Stimulated activated CD8-positive, alpha-beta memory T cell treated with anti-CD3 and anti-CD28 coated beads, Interleukin-4, amount 100 ng/mL, for 48 hours (primary cell): ENCODE results near the gene UBP1.
"Not testable (repeated sequence)": the region's sequence is repeated elsewhere in the genome, so short reads cannot be mapped to it uniquely, and the experiment has no call there.

Experiments
- DNase-seq: peaks from one replicate; pipeline ENCODE4 v3.0.0-alpha.2; 2020

UBP1 gene, protein sequence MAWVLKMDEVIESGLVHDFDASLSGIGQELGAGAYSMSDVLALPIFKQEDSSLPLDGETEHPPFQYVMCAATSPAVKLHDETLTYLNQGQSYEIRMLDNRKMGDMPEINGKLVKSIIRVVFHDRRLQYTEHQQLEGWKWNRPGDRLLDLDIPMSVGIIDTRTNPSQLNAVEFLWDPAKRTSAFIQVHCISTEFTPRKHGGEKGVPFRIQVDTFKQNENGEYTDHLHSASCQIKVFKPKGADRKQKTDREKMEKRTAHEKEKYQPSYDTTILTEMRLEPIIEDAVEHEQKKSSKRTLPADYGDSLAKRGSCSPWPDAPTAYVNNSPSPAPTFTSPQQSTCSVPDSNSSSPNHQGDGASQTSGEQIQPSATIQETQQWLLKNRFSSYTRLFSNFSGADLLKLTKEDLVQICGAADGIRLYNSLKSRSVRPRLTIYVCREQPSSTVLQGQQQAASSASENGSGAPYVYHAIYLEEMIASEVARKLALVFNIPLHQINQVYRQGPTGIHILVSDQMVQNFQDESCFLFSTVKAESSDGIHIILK

DNA sequence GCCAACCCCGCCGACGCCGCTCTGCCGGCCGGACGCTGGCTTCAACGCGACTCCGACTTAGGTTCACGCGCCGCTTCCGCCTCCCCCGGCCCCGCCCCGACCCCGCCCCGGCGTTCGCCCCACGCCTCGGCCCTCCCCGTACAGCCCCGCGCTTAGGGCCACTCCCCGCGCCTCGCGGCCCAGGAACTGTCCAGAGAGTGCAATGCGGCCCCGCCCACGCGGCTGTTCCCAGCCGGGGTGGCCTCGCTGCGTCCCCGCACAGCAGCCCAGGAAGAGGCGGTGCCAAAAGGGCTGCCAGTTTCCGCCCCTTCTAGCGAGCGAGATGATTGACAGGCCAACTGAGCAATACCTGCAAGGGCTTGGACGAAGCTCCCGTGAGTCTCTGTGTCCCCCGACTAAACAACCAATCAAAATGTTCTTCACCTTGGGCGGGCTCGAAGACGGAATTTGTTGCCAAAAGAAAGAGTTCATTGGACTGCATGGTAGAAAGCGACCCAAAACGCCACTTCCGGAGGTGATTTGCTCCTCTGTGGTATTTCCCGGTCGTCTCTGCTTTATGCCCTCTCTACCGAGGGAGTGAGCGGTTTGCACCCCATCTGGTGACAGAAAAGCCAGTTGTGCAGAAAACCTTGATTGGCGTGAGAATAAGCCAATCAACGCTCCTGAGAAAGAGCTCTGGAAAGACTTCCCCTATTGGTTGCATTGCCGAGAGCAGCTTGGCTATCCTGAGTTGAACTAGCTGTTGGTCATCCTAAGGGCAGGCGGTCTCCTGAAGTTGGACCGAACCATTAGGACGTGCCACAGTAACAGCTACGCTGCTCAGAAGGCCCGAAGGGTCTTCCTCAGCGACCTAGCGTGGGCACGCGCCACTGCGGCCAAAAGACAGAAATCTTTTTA, at the start of gene UBP1:
UBP1 (minus strand) TSS at position 78 of the 897 bp plus-strand sequence. CDS start 557 bp downstream, outside the sequence.
- DNase-seq = peak; percentile 98

DNA sequence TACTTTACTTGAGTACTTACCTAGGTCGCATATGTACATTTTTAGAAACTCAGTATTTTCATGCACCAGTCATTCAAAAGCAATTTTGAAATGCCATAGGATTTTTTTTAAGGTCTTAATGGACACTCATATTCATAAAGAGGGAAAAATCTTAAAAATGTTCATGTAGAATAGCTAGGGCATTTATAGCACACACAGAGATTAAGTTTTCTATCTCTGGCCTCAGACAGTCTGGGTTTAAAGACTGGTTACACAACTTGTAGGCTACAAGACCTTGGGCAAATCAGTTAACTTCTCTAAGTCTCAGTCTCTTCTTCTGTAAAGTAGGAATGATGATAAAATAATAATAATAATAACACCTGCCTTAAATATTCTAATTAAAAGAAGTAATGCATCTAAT, 48.5 kb upstream of the UBP1 start:
- no peak for DNase-seq

DNA sequence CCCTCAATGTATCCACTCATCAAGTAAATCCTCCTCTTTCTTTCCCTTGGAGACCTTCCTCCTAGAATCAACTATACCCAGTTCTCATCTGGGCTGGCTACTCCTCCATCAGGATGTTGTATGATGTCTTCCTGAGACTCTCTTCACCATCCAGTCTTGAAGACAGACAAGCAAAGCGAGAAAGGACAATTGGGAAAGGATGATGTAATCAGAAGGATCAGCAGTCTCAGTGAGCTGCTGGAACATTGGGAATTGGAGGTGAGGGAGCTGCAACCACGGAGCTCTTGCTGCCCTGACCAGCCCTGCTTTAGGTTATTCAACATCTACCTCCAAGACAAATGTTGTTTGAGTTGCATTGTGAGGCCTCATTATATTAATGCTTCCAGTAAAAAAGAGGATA, 48.0 kb upstream of the UBP1 start:
- no peak for DNase-seq

DNA sequence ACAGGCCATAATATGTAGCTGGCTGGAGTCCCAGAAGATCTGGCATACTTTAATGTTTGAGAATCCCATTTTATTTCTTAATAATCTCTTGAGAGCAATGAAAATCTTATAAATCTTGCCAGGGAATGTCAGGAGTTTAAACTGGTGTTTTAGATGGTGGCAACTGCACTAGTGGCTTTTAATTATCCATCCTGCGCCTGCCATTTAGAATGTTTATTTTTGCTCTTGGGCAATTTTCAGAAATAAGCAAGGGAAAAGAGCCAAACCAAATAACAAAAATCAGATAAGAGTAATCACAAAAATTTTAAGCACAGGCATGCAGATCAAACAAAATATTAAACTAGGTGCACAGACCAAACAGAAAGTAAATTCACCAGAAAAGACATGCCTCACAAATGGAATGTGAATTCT, 41.9 kb upstream of the UBP1 start:
- DNase-seq = no peak

DNA sequence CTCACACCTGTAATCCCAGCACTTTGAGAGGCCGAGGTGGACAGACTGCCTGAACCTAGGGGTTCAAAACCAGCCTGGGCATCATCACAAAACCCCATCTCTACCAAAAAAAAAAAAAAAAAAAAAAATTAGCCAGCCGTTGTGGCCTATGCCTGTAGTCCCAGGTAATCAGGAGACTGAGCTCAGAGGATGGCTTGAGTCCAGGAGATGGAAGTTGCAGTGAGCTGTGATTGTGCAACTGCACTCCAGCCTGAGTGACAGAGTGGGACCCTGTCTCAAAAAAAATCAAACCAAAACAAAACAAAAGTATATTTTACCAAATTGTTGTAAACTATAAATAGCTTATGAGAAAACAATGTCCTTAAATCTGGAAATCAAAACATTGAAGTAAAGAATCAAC, 34.7 kb upstream of the UBP1 start:
- DNase-seq = no peak

DNA sequence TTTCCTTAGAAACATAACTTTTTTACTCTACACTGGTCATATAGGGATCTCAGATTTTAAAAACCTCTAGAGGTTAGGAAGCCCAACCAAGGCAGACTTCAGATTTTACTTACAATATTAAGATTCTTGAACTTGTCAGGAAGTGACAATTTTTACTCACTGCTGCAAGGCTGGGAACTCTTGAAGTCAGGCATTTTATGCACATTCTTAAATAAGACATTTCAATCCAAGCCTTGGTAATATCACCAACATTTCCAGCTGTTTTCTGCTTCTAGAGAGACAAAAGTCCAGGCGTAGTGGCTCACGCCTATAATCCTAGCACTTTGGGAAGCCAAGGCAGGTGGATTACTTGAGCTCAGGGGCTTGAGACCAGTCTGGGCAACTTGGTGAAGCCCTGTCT, 33.6 kb upstream of the UBP1 start:
- DNase-seq = no peak

DNA sequence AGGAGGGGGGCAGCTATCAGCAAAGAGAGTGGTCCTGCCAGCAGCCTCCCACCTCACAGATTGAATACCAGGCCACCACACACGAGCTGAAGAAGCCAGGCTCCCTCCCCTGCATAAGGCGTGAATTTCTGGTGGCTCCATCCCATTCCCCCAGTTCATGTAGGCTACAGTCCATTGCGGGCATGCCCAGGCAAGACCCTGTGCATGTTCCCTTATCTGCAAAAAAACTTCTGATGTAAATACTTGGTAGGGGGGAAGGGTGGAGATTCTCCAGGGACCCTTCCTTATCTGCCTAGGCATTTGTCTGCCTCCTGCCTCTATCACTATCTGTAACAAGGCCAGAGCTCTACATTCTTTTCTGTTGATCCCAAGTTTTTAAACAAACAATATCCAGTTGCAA, 27.6 kb upstream of the UBP1 start:
- no peak for DNase-seq

DNA sequence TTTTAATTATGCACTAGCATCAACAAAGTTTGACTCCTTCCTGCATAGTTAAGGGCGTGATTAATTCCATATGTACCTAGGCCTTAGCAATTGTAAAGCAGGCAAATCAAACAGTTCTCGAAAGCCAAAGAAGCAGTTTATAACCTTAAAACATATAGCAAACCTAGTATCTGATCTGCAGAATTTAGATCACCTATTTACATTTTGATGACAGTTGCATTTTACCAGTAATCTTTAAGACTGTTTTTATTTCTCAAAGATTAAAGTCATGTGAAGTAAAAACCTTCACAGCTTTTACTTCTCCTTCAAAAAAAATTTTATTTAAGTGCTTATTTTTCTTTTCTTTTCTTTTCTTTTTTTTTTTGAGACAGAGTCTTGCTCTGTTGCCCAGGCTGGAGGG, 20.9 kb upstream of the UBP1 start:
- DNase-seq = no peak

DNA sequence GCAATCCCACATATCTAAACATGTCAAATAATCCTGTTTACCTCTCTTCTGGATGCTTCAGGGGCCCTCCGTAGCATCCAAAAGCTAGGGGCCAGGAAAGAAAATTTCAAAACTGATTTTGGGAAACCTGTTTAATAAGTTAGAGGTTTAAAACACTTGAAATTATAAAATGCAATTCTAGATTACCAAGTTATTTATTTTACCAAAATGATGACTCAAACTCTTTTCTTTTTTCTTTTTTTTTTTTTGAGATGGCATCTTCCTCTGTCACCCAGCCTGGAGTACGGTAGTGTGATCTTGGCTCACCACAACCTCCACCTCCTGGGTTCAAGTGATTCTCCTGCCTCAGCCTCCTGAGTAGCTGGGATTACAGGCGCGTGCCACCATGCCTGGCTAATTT, 19.4 kb upstream of the UBP1 start:
- DNase-seq = not testable (repeated sequence)

DNA sequence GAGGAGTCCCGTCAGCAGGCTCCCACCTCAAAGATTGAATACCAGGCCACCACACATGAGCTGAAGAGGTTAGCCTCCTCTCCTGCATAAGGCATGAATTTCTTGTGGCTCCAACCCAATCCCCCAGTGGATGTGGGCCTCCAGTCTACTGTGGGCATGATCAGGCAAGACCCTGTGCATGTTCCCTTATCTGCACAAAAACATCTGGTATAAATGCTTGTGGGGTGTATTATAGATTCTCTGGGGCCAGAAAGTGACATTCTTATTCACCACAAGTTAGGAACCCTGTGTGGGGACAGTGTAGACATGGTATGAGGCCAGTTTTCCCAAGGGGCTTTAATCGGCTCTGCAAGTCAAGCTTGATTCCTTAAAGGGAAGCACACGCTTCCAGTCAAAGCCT, 18.2 kb upstream of the UBP1 start:
- DNase-seq = no peak

DNA sequence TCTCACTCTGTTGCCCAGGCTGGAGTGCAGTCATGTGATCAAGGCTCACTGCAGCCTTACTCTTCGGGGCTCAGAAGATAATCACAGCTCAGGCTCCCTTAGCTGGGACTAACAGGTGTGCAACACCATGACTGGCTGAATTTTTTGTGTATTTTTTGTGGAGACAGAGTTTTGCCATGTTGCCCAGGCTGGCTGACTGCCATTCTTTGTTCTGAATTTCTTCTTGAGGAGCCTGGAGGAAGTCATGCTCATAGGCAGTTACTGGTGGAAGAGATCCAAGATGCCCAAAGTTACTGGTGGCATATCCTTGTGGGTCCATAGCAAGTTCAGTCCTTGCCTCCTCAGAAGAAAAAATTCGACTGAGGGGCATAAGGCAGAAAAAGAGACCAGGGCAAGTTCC, 16.6 kb upstream of the UBP1 start:
- DNase-seq = no peak

DNA sequence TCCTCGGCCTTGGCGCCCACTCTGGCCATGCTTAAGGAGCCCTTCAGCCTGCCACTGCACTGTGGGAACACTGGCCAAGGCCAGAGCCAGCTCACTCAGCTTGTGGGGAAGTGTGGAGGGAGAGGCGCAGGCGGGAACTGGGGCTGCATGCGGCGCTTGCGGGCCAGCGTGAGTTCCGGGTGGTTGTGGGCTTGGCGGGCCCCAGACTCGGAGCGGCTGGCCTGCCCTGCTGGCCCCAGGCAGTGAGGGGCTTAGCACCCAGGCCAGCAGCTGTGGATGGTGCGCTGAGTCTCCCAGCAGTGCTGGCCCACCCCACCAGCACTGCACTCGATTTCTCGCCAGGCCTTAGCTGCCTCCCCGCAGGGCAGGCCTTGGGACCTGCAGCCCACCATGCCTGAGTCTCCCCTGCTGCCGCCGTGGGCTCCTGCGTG, 13.1 kb upstream of the UBP1 start:
- DNase-seq = no peak

DNA sequence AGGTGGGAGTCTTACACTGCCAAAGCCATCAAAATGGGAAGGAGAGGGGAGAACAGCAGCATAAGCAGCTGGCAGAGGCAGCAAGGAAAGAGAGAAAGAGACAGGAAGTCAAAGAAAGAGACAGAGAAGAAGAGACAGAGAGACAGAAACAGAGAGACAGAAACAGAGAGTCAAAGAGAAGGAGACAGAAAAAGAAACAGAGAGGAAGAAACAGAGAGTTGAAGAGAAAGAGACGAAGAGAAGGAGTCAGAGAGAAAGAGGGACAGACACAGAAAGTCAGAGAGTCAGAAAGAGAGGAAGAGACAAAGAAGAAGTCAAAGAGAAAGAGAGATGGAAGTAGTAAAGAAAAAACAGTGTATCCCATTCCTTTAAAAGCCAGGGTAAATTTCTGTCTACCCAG, 11.8 kb upstream of the UBP1 start:
- DNase-seq = not testable (repeated sequence)

DNA sequence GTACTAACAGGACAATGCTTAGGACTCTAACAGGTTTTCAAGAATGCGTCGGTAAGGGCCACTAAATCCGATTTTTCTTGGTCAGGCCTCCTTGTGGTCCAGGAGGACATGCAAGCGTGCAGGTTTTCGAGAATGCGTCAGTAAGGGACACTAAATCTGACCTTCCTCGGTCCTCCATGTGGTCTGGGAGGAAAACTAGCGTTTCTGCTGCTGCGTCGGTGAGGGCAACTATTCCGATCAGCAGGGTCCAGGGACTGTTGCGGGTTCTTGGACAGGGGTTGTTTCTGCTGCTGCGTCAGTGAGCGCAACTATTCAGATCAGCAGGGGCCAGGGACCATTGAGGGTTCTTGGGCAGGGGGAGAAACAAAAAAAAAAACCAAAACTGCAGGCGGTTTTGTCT, 7.8 kb upstream of the UBP1 start:
- no peak for DNase-seq

DNA sequence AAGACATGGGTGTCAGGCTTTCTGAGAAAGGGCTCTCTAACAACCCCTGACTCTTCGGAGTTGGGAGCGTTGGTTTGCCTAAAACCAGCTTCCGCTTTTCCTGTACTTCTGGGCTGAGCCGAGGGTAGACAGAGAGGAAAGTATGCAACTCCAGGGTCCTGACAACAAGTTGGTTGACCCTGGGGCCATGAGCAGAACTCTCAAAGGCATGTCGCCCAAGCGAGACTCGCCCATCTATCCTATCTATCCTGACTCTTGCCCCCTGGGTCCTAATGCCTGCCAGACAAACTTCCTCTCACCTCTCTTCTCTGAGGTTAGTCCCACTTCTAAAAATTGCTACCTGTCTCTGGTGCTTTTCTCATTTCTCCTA, 7.0 kb upstream of the UBP1 start:
- DNase-seq = not testable (repeated sequence)

DNA sequence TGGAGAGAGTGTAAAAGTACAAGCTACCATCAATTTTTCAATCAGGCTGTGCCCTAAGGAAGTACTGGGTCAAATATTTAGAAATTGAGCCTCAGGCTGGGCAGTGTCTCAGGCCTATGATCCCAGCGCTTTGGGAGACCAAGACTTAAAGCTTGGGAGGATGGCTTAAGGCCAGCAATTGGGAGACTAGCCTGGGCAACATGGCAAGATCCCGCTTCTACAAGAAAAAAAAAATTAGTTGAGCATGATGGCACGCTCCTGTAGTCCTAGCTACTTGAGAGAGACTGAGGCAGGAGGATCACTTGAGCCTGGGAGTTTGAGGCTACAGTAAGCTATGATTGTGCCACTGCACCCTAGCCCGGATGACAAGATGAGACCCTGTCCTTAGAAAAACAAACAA, 2.0 kb upstream of the UBP1 start:
- no peak for DNase-seq

DNA sequence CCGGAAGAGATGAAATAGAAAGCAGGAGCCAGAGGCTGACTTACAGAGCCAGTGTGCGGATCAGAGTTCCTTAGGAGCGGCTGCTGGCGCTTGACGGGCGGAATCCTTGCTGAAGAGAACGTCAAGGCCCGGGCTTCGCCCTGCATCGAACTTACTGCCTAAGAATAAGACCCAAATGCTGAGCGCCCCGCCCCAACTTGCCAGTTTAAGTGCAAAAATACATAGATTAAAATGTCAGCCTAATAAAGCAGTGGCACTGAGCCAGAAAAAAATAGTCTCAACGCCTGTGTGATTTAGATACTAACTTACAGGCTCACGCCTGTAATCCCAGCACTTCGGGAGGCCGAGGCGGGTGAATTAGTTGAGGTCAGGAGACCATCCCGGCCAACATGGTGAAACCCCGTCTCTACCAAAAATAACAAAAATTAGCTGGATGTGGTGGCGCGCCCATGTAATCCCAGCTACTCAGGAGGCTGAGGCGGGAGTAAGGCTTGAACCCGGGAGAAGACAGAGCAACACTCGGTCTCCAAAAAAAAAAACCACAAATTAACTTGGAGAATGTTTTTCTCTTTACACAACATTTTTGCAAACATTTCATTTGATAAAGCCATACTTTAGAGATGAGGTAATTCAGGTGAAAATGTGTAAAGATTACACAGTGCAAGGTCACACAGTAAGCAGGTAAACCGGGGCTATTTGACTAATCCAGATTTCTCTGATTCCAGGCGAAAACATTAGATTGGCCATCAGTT, 1.2 kb upstream of the UBP1 start:
- no peak for DNase-seq

DNA sequence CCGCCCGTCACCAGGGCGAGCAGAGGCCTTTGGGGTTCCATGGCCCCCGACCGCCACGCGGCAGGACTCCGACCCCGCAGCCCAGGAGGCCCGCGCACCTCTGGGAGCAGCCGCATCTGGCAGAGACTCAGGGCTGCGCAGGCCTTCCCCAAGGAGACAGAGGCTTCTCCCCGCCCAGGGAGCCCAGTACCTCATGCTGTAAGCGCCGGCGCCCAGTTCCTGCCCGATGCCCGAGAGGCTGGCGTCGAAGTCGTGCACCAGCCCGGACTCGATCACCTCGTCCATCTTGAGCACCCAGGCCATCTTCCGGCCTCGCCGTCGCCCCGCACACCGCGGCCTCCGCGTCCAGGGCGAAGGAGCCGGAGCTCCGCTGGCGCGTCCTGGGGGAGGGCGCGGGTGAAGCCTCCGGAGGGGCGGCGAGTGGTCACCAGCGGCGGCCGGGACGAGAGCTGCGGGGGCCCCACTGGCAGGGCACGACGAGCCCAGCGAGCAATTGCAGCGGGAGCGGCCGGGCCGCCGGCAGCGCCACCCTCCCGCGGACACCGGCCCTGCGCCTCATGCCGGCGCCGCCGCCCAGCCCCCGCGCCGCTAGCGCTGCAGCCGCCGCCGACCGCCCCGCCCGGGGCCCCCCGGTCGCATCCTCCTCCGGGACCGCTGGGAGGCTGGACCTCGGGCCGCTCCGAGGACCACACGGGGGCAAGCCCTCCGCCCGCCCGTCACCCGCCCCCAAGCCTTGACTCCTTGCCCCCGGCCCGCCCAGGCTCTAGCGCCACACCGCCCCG, 468 bp downstream of the UBP1 start:
- peak; percentile 60 for DNase-seq

DNA sequence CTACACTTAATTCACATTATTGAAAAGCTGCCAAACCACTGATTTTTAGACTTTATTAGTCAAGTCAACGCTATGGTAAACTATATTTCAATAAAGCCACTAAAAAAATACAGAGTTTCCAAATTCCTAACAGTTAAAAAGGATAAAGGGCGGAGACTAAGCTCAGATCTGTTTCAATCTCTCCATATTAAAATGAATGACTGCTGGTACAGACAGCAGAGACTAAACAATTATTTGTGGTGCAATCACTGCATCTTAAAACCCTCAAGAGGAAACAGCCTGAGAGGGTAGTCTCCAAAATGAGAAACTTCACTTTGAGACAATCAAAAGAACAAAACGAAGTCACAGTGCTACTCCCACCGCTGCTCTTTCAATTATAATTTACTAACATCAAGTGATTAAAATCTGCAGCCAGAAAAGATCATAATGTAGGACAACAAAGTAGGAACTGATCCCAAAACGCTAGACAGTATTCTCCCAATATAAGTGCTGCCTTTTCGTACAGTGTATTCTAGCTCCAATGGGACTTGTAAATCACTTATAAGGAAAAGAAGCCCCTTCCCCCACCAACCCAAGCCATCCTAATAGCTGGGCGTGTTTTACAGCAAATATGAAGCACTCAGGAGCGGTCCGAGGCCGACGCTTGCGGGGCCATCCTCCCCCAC, 1.2 kb downstream of the UBP1 start:
- DNase-seq = no peak

DNA sequence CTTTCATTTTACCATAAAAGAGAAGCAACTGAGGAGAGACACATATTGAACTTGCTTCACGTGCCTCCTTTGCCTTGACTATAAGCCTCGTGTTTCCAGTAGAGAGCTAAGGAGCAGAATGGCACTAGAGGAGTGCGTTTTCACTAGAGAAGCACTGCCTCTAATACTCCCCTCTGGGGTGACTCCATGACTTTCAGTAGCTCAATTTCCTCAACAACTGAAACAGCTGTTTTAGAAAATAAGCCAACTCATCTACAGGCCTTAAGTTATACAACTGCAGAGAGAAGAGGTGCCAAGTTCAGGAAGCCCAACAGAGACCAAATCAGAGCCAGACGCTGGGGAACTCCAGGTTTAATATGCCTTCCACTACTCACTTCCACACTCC, 1.9 kb downstream of the UBP1 start:
- DNase-seq = no peak

DNA sequence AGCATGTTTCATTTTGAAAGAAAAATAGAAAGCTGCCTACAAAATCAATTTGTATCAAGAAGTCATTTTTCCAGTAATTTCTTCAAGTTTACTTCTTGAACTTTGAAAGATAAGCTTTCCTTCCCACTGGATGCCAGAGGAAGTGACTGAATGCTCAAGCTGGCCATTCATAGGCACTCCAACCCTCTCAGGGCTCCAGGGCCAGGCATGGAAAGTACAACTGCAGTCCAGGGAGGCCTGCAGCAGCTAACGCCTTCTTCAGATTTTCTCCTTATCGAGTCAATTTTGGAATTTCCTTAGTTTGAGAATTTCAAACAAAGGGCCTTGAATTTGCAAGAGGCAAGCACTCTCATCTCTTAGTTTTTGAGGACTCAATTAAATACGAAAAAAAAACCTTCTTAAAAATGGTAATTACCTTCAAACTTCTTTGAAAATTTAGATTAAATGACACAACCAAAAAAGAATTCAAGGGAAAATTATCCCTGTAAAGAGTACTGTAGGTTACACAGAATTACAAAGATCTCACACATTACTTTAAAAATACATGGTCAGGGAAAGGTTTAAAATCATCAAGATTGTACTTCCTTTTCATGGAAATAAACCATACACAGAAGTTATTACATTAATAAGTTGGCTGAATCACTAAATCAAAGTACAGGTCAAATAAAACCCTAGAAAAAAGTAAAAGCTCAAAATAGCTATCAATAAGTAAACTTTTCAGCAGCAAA, 2.5 kb downstream of the UBP1 start:
- DNase-seq = no peak
